CD4-positive, alpha-beta T cell treated with Interleukin-4 for 1 hour (primary cell): ENCODE data around the gene SMAD7.

ENCODE experiments used
- DNase-seq, 2 donors: peaks; one replicate each; pipeline ENCODE4 v3.0.0-alpha.2; 2020 to 2022

Gene SMAD7

GRCh38 chr18:48986851-48987761 is 36.3 kb upstream of the SMAD7 start:
- no peak for DNase-seq

GRCh38 chr18:48985161-48985560 is 34.4 kb upstream of the SMAD7 start:
- DNase-seq: no peak

GRCh38 chr18:48983793-48984437 is 33.1 kb upstream of the SMAD7 start:
- no peak for DNase-seq

- no peak for DNase-seq
These were observed 31.5 kb upstream of the SMAD7 start for GRCh38 chr18:48982266-48982665.

GRCh38 chr18:48979944-48980890 is 29.5 kb upstream of the SMAD7 start:
- DNase-seq: peak in 1 of 2 donors; percentile 20

- no peak for DNase-seq
These were observed 27.1 kb upstream of the SMAD7 start for GRCh38 chr18:48977914-48978313.

- peak; percentile 39 to 48 for DNase-seq
These were observed 25.3 kb upstream of the SMAD7 start for GRCh38 chr18:48975817-48976649.

GRCh38 chr18:48975120-48975816 is 24.5 kb upstream of the SMAD7 start:
- DNase-seq: no peak

GRCh38 chr18:48974304-48975119 is 23.7 kb upstream of the SMAD7 start:
- DNase-seq: no peak

GRCh38 chr18:48973731-48974130 is 23.0 kb upstream of the SMAD7 start:
- DNase-seq: no peak

GRCh38 chr18:48968412-48969215 is 17.8 kb upstream of the SMAD7 start:
- DNase-seq: no peak

- no peak for DNase-seq
These were observed 16.8 kb upstream of the SMAD7 start for GRCh38 chr18:48967545-48967944.

GRCh38 chr18:48966523-48966922 is 15.8 kb upstream of the SMAD7 start:
- no peak for DNase-seq

- DNase-seq: no peak
These were observed 13.1 kb upstream of the SMAD7 start for GRCh38 chr18:48963586-48964470.

GRCh38 chr18:48962994-48963561 is 12.3 kb upstream of the SMAD7 start:
- DNase-seq: no peak

GRCh38 chr18:48962252-48962993 is 11.7 kb upstream of the SMAD7 start:
- DNase-seq: no peak

GRCh38 chr18:48961547-48961946 is 10.8 kb upstream of the SMAD7 start:
- no peak for DNase-seq
